ENCODE results near the gene LRRC75B. TPM values are rescaled to one million over a fixed set of nuclear protein-coding genes. Genes with fewer than 3 reads are reported as not detected.
"Not testable (repeated sequence)": the region's sequence is repeated elsewhere in the genome, so short reads cannot be mapped to it uniquely, and the experiment has no call there.

The LRRC75B gene
- total and polyA plus RNA-seq, 2 experiments from 2014 or later, result 7.8 to 10.6 TPM

- H3K9me2 ChIP-seq (ENCODE audit: insufficient read depth); H3K4me2 ChIP-seq (ENCODE audit: unreplicated experiment); in situ Hi-C loops (cut with MboI); H2AFZ ChIP-seq; H3F3A ChIP-seq (ENCODE audit: insufficient read depth); H3K79me2 ChIP-seq (ENCODE audit: insufficient read depth); H3K4me3 ChIP-seq; H4K20me1 ChIP-seq (ENCODE audit: insufficient read depth); H3K27me3 ChIP-seq (replicated peaks; ENCODE audit: insufficient read depth); H3K4me1 ChIP-seq (ENCODE audit: insufficient read depth); DNase-seq; H3K36me3 ChIP-seq (ENCODE audit: low read depth); H3K9ac ChIP-seq; H3K27ac ChIP-seq; H3K9me3 ChIP-seq (ENCODE audit: low read depth): not testable (repeated sequence)
- WGBS, 2 experiments (ENCODE audit: low coverage in 1 of 2, low lambda C conversion rate in 2 of 2, missing lambda C conversion rate in 2 of 2), result 31 to 41% methylated on average over 14 to 15 of the region's 16 CpGs
These were observed 38.7 kb upstream of the LRRC75B start for GRCh38 chr22:24631430-24632122.

DNA sequence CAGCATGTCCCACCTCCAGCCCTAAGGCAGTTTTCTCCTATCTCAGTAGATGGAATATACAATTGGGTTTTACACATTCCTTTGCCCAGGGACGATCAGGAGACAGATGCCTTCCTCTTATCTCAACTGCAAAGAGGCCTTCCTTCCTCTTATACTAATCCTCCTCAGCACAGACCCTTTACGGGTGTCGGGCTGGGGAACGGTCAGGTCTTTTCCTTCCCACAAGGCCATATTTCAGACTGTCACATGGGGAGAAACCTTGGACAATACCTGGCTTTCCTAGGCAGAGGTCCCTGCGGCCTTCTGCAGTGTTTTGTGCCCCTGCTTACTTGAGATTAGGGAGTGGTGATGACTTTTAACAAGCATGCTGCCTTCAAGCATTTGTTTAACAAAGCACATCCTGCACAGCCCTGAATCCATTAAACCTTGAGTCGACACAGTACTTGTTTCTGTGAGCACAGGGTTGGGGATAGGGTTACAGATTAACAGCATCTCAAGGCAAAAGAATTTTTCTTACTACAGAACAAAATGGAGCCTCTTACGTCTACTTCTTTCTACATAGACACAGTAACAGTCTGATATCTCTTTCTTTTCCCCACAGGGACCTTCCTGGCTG lies 38.0 kb upstream of the LRRC75B start:
- H4K20me1 ChIP-seq (ENCODE audit: insufficient read depth); H3K27me3 ChIP-seq (replicated peaks; ENCODE audit: insufficient read depth); H3K4me2 ChIP-seq (ENCODE audit: unreplicated experiment); H3K9me3 ChIP-seq (ENCODE audit: low read depth); H3K79me2 ChIP-seq (ENCODE audit: insufficient read depth); H3K27ac ChIP-seq; H3K9me2 ChIP-seq (ENCODE audit: insufficient read depth); H3K9ac ChIP-seq; H3K36me3 ChIP-seq (ENCODE audit: low read depth); H3F3A ChIP-seq (ENCODE audit: insufficient read depth); H3K4me3 ChIP-seq; DNase-seq; in situ Hi-C loops (cut with MboI); H3K4me1 ChIP-seq (ENCODE audit: insufficient read depth); H2AFZ ChIP-seq: not testable (repeated sequence)
- 68 to 69% methylated on average over 7 of the region's 7 CpGs for WGBS, 2 experiments (ENCODE audit: low coverage in 1 of 2, low lambda C conversion rate in 2 of 2, missing lambda C conversion rate in 2 of 2)

- in situ Hi-C loops (cut with MboI); H3K4me2 ChIP-seq (ENCODE audit: unreplicated experiment); H4K20me1 ChIP-seq (ENCODE audit: insufficient read depth); H3K27me3 ChIP-seq (replicated peaks; ENCODE audit: insufficient read depth); H3K27ac ChIP-seq; H3K4me3 ChIP-seq; H2AFZ ChIP-seq; H3K4me1 ChIP-seq (ENCODE audit: insufficient read depth); H3K9me3 ChIP-seq (ENCODE audit: low read depth); H3K9ac ChIP-seq; H3K36me3 ChIP-seq (ENCODE audit: low read depth); H3K9me2 ChIP-seq (ENCODE audit: insufficient read depth); H3F3A ChIP-seq (ENCODE audit: insufficient read depth); H3K79me2 ChIP-seq (ENCODE audit: insufficient read depth): not testable (repeated sequence)
- 12 to 14% methylated on average over 9 of the region's 11 CpGs for WGBS, 2 experiments (ENCODE audit: low coverage in 1 of 2, low lambda C conversion rate in 2 of 2, missing lambda C conversion rate in 2 of 2)
- peak; percentile 31 for DNase-seq
These were observed 36.2 kb upstream of the LRRC75B start for GRCh38 chr22:24629069-24629468.

DNA sequence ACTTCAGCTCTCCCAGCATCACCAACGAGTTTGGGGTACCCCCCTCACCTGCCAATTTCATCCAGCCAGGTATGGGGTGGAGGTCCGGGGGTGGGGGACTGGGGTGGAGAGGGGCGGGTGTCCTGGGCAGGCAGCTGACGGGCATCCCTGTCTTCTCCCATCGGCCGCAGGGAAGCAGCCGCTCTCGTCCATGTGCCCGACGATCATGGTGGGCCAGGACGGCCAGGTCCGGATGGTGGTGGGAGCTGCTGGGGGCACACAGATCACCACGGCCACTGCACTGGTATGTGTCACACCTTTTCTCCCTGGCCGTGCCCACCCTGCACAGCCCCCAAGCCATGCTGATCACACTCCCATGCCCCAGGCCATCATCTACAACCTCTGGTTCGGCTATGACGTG lies 35.0 kb upstream of the LRRC75B start:
- H3F3A ChIP-seq (ENCODE audit: insufficient read depth); H3K27ac ChIP-seq; H3K4me3 ChIP-seq; H3K4me2 ChIP-seq (ENCODE audit: unreplicated experiment); H3K9ac ChIP-seq; DNase-seq; H3K9me2 ChIP-seq (ENCODE audit: insufficient read depth); H3K9me3 ChIP-seq (ENCODE audit: low read depth); H3K79me2 ChIP-seq (ENCODE audit: insufficient read depth); H2AFZ ChIP-seq; H3K36me3 ChIP-seq (ENCODE audit: low read depth); in situ Hi-C loops (cut with MboI); H3K4me1 ChIP-seq (ENCODE audit: insufficient read depth); H4K20me1 ChIP-seq (ENCODE audit: insufficient read depth); H3K27me3 ChIP-seq (replicated peaks; ENCODE audit: insufficient read depth): not testable (repeated sequence)
- WGBS, 2 experiments (ENCODE audit: low coverage in 1 of 2, low lambda C conversion rate in 2 of 2, missing lambda C conversion rate in 2 of 2), result 65 to 76% methylated on average over 7 to 14 of the region's 16 CpGs

- H3K27ac ChIP-seq; in situ Hi-C loops (cut with MboI): not testable (repeated sequence)
- WGBS, 2 experiments (ENCODE audit: low coverage in 1 of 2, low lambda C conversion rate in 2 of 2, missing lambda C conversion rate in 2 of 2), result 52 to 84% methylated on average over 2 of the region's 2 CpGs
These were observed 29.7 kb upstream of the LRRC75B start for GRCh38 chr22:24622596-24622995.

DNA sequence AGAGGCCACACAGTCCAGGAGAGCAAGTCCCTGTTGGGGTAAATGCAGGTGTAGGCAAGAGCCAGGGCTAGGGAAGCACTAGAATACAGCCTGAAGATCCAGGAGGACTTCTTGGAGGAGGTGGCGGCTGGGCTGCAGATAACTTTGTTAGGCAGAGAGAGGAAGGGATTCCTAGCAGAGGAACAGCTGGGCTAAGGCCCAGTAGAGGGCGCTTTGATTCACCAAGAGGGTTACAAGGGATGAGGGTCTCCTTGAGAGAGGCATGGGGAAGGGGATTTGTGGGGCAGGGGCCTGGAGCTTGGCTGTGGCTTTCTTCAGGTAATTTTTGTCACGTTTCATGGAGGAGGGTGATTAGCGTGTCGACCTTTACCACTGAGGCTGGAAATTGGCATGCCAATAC lies 28.4 kb upstream of the LRRC75B start:
- H3K4me1 ChIP-seq (ENCODE audit: insufficient read depth); H4K20me1 ChIP-seq (ENCODE audit: insufficient read depth); in situ Hi-C loops (cut with MboI); H3K4me2 ChIP-seq (ENCODE audit: unreplicated experiment); H3K9ac ChIP-seq; H3K27ac ChIP-seq; H2AFZ ChIP-seq; DNase-seq; H3K36me3 ChIP-seq (ENCODE audit: low read depth); H3K79me2 ChIP-seq (ENCODE audit: insufficient read depth); H3F3A ChIP-seq (ENCODE audit: insufficient read depth); H3K4me3 ChIP-seq; H3K9me3 ChIP-seq (ENCODE audit: low read depth); H3K9me2 ChIP-seq (ENCODE audit: insufficient read depth); H3K27me3 ChIP-seq (replicated peaks; ENCODE audit: insufficient read depth): not testable (repeated sequence)
- 80% methylated on average over 1 of the region's 5 CpGs; no CpG with 5 or more reads in 1 of the 2 experiments for WGBS, 2 experiments (ENCODE audit: low coverage in 1 of 2, low lambda C conversion rate in 2 of 2, missing lambda C conversion rate in 2 of 2)

More at GRCh38 chr22:24622596-24622995, 29.7 kb upstream of the LRRC75B start:
- H3F3A ChIP-seq (ENCODE audit: insufficient read depth); H3K9me3 ChIP-seq (ENCODE audit: low read depth); H4K20me1 ChIP-seq (ENCODE audit: insufficient read depth); H3K4me2 ChIP-seq (ENCODE audit: unreplicated experiment); H3K79me2 ChIP-seq (ENCODE audit: insufficient read depth); H3K9me2 ChIP-seq (ENCODE audit: insufficient read depth); H3K4me3 ChIP-seq; H3K36me3 ChIP-seq (ENCODE audit: low read depth); H3K9ac ChIP-seq; DNase-seq; H3K4me1 ChIP-seq (ENCODE audit: insufficient read depth); H3K27me3 ChIP-seq (replicated peaks; ENCODE audit: insufficient read depth); H2AFZ ChIP-seq: not testable (repeated sequence)

DNA sequence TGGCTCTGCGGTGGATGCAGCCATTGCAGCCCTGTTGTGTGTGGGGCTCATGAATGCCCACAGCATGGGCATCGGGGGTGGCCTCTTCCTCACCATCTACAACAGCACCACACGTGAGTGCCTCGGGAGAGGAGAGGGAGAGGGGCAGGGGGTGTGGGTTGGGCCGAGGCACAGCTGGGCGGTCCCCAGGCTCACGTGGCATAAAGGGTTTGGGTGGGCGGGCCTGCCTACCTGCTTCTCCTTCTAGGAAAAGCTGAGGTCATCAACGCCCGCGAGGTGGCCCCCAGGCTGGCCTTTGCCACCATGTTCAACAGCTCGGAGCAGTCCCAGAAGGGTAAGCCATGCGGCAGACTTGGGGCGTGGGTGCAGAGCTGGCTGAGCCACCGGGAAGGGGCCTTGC lies 21.9 kb upstream of the LRRC75B start:
- H2AFZ ChIP-seq; DNase-seq; H3K36me3 ChIP-seq (ENCODE audit: low read depth); H3K4me3 ChIP-seq; H3K4me1 ChIP-seq (ENCODE audit: insufficient read depth); H3K9me2 ChIP-seq (ENCODE audit: insufficient read depth); in situ Hi-C loops (cut with MboI); H3F3A ChIP-seq (ENCODE audit: insufficient read depth); H3K4me2 ChIP-seq (ENCODE audit: unreplicated experiment); H3K27me3 ChIP-seq (replicated peaks; ENCODE audit: insufficient read depth); H3K27ac ChIP-seq; H3K9me3 ChIP-seq (ENCODE audit: low read depth); H3K79me2 ChIP-seq (ENCODE audit: insufficient read depth); H3K9ac ChIP-seq; H4K20me1 ChIP-seq (ENCODE audit: insufficient read depth): not testable (repeated sequence)
- WGBS, 2 experiments (ENCODE audit: low coverage in 1 of 2, low lambda C conversion rate in 2 of 2, missing lambda C conversion rate in 2 of 2), result 39 to 69% methylated on average over 3 to 11 of the region's 15 CpGs
